Measurements from ENCODE around the gene EPOP. TPM values are rescaled to one million over a fixed set of nuclear protein-coding genes. Genes with fewer than 3 reads are reported as not detected.
"Not testable (repeated sequence)": the region's sequence is repeated elsewhere in the genome, so short reads cannot be mapped to it uniquely, and the experiment has no call there.

EPOP gene
- total and polyA plus RNA-seq, 2 donors (not counting 1 experiment from before 2014, with no cell fraction given) = 0.14 to 0.33 TPM

GRCh38 chr17:38654411-38655398 is 20.1 kb downstream of the EPOP start:
- H3K9me3 ChIP-seq (ENCODE audit: control insufficient read depth, insufficient read depth, low read depth, low read length) = no peaks in the 10 kb centered on the region
- no peak overlapping the region for H3K27ac ChIP-seq (ENCODE audit: insufficient read depth, low read length)
- TF ChIP-seq, protein P1, sequence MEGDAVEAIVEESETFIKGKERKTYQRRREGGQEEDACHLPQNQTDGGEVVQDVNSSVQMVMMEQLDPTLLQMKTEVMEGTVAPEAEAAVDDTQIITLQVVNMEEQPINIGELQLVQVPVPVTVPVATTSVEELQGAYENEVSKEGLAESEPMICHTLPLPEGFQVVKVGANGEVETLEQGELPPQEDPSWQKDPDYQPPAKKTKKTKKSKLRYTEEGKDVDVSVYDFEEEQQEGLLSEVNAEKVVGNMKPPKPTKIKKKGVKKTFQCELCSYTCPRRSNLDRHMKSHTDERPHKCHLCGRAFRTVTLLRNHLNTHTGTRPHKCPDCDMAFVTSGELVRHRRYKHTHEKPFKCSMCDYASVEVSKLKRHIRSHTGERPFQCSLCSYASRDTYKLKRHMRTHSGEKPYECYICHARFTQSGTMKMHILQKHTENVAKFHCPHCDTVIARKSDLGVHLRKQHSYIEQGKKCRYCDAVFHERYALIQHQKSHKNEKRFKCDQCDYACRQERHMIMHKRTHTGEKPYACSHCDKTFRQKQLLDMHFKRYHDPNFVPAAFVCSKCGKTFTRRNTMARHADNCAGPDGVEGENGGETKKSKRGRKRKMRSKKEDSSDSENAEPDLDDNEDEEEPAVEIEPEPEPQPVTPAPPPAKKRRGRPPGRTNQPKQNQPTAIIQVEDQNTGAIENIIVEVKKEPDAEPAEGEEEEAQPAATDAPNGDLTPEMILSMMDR (conservative IDR thresholded peaks at IDR 0.05 in 1 of 2, IDR thresholded peaks at IDR 0.05 in 1 of 2; ENCODE audit: low read depth in 1 of 2, low read length in 2 of 2) = no peak
- TF ChIP-seq EZH2 (IDR thresholded peaks at IDR 0.05; ENCODE audit: low read length, missing control alignments) = no peak
- peaks cover 13% of the 10 kb centered on the region for H3K27me3 ChIP-seq (ENCODE audit: control insufficient read depth, insufficient read depth, low read length)
- no peaks in the 10 kb centered on the region for H3K79me2 ChIP-seq (ENCODE audit: control insufficient read depth, insufficient read depth, low read length)
- H2AFZ ChIP-seq (ENCODE audit: low read length) = no peak overlapping the region
- H4K20me1 ChIP-seq (ENCODE audit: control insufficient read depth, extremely low read depth, insufficient read depth, low read length) = no peaks in the 10 kb centered on the region
- no peaks in the 10 kb centered on the region for H3K36me3 ChIP-seq (ENCODE audit: control insufficient read depth, insufficient read depth, low read length)
- no peak overlapping the region for H3K4me3 ChIP-seq (replicated peaks in 1 of 4; ENCODE audit: control extremely low read depth in 1 of 4, insufficient read depth in 1 of 4, low read depth in 3 of 4, low read length in 4 of 4)
- H3K4me1 ChIP-seq (ENCODE audit: control insufficient read depth, extremely low read depth, insufficient read depth, low read length) = no peaks in the 10 kb centered on the region
- H3K9ac ChIP-seq (ENCODE audit: insufficient read depth, low read length) = no peak overlapping the region
- DNase-seq (ENCODE audit: low read depth in 2 of 2) = no peak
- H3K4me2 ChIP-seq (ENCODE audit: extremely low read depth, insufficient read depth, low read length) = no peak overlapping the region

DNA sequence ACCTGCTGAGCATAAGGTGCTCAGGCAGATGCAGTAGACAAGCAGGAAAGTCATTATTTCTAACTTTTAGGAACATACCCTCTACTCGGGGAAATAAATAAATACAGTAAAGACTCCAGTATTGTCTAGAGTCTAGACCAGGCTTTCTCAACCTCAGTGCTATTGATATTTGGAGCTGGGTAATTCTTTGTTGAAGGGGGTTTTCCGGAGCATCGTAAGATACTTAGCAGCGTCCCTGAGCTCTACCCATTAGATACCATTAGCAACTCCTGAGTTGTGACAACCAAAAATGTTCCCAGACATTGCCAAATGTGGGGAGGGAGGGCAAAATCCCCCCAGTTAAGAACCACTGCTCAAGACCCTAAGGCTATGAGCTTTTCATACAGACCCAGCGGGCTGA is 21.1 kb downstream of the EPOP start:
- Histone ChIP-seq H4K20me1 (ENCODE audit: control insufficient read depth, extremely low read depth, insufficient read depth, low read length) (no peaks in the 10 kb centered on the region), H3K4me3 (replicated peaks in 1 of 4; ENCODE audit: control extremely low read depth in 1 of 4, insufficient read depth in 1 of 4, low read depth in 3 of 4, low read length in 4 of 4) (no peak overlapping the region), H3K36me3 (ENCODE audit: control insufficient read depth, insufficient read depth, low read length) (no peaks in the 10 kb centered on the region), H3K79me2 (ENCODE audit: control insufficient read depth, insufficient read depth, low read length) (no peaks in the 10 kb centered on the region), H3K9ac (ENCODE audit: insufficient read depth, low read length) (no peak overlapping the region), H3K4me1 (ENCODE audit: control insufficient read depth, extremely low read depth, insufficient read depth, low read length) (no peaks in the 10 kb centered on the region), H3K4me2 (ENCODE audit: extremely low read depth, insufficient read depth, low read length) (no peak overlapping the region), H3K27me3 (ENCODE audit: control insufficient read depth, insufficient read depth, low read length) (peaks cover 13% of the 10 kb centered on the region), H3K9me3 (ENCODE audit: control insufficient read depth, insufficient read depth, low read depth, low read length) (no peaks in the 10 kb centered on the region), H3K27ac (ENCODE audit: insufficient read depth, low read length) (no peak overlapping the region), H2AFZ (ENCODE audit: low read length) (no peak overlapping the region)
- TF ChIP-seq, protein P1 (conservative IDR thresholded peaks at IDR 0.05 in 1 of 2, IDR thresholded peaks at IDR 0.05 in 1 of 2; ENCODE audit: low read depth in 1 of 2, low read length in 2 of 2) = no peak
- TF ChIP-seq EZH2 (IDR thresholded peaks at IDR 0.05; ENCODE audit: low read length, missing control alignments) = no peak
- no peak for DNase-seq (ENCODE audit: low read depth in 2 of 2)

DNA sequence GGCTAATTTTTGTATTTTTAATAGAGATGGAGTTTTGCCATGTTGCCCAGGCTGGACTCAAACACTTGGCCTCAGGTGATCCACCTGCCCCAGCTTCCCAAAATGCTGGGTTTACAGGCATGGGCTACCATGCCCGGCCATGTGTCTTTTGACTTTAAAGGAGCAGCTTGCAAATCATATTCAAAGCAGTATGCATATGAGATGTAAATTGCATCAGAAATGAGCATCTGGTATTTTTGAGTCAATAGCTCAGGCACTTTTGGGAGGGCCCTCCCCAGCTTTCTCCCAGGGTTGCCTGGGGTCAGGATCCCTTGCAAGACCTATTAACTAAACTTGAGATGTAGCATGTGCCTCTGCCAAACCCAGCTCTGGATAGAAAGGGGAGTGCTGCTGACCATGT is 21.5 kb downstream of the EPOP start:
- Histone ChIP-seq H3K27ac (ENCODE audit: insufficient read depth, low read length) (no peak overlapping the region), H3K27me3 (ENCODE audit: control insufficient read depth, insufficient read depth, low read length) (peaks cover 13% of the 10 kb centered on the region), H3K79me2 (ENCODE audit: control insufficient read depth, insufficient read depth, low read length) (no peaks in the 10 kb centered on the region), H3K4me1 (ENCODE audit: control insufficient read depth, extremely low read depth, insufficient read depth, low read length) (no peaks in the 10 kb centered on the region), H3K9me3 (ENCODE audit: control insufficient read depth, insufficient read depth, low read depth, low read length) (no peaks in the 10 kb centered on the region), H3K4me3 (replicated peaks in 1 of 4; ENCODE audit: control extremely low read depth in 1 of 4, insufficient read depth in 1 of 4, low read depth in 3 of 4, low read length in 4 of 4) (no peak overlapping the region), H4K20me1 (ENCODE audit: control insufficient read depth, extremely low read depth, insufficient read depth, low read length) (no peaks in the 10 kb centered on the region), H3K9ac (ENCODE audit: insufficient read depth, low read length) (no peak overlapping the region), H2AFZ (ENCODE audit: low read length) (no peak overlapping the region), H3K36me3 (ENCODE audit: control insufficient read depth, insufficient read depth, low read length) (no peaks in the 10 kb centered on the region), H3K4me2 (ENCODE audit: extremely low read depth, insufficient read depth, low read length) (no peak overlapping the region)
- TF ChIP-seq EZH2 (IDR thresholded peaks at IDR 0.05; ENCODE audit: low read length, missing control alignments) = no peak
- TF ChIP-seq, protein P1 (conservative IDR thresholded peaks at IDR 0.05 in 1 of 2, IDR thresholded peaks at IDR 0.05 in 1 of 2; ENCODE audit: low read depth in 1 of 2, low read length in 2 of 2) = no peak
- DNase-seq (ENCODE audit: low read depth in 2 of 2) = no peak

GRCh38 chr17:38650653-38651173 is 24.0 kb downstream of the EPOP start:
- not testable (repeated sequence) for H4K20me1 ChIP-seq (ENCODE audit: control insufficient read depth, extremely low read depth, insufficient read depth, low read length); H3K27ac ChIP-seq (ENCODE audit: insufficient read depth, low read length); DNase-seq (ENCODE audit: low read depth in 2 of 2); H3K79me2 ChIP-seq (ENCODE audit: control insufficient read depth, insufficient read depth, low read length); H3K4me3 ChIP-seq (replicated peaks in 1 of 4; ENCODE audit: control extremely low read depth in 1 of 4, insufficient read depth in 1 of 4, low read depth in 3 of 4, low read length in 4 of 4); H2AFZ ChIP-seq (ENCODE audit: low read length); H3K9me3 ChIP-seq (ENCODE audit: control insufficient read depth, insufficient read depth, low read depth, low read length); H3K4me2 ChIP-seq (ENCODE audit: extremely low read depth, insufficient read depth, low read length); H3K4me1 ChIP-seq (ENCODE audit: control insufficient read depth, extremely low read depth, insufficient read depth, low read length); H3K9ac ChIP-seq (ENCODE audit: insufficient read depth, low read length); H3K36me3 ChIP-seq (ENCODE audit: control insufficient read depth, insufficient read depth, low read length)
- H3K27me3 ChIP-seq (ENCODE audit: control insufficient read depth, insufficient read depth, low read length) = peaks cover 11% of the 10 kb centered on the region

All from fibroblast of lung (primary cell).